ENCODE results near the gene USP11. TPM values are rescaled to one million over a fixed set of nuclear protein-coding genes. Genes with fewer than 3 reads are reported as not detected.

The USP11 gene
- total and polyA plus RNA-seq, 2 experiments from 2014 or later = 64.2 to 65.1 TPM

DNA sequence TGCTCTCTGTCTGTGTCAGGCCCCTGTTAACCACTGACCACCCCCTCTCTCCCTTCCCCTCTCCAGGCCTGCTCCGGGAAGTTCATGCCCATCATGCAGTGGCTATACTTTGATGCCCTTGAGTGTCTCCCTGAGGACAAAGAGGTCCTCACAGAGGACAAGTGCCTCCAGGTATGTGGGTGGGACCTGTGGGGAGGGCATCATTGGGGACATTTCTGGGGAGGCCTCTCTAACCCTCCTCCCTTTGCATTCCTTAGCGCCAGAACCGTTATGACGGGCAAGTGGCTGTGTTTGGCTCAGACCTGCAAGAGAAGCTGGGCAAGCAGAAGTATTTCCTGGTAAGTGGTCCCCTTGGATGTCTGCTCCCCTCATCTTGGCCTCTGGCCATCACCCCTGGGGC, 29.9 kb upstream of the USP11 start:
- H3K79me2 ChIP-seq (replicated peaks; ENCODE audit: insufficient read depth) = peaks cover 2% of the 10 kb centered on the region
- H3K27me3 ChIP-seq (ENCODE audit: insufficient read depth) = no peaks in the 10 kb centered on the region
- peaks cover 9% of the 10 kb centered on the region for H3K27me3 Mint-ChIP-seq (ENCODE audit: insufficient read depth, low read depth, poor library complexity)
- H2AFZ ChIP-seq = no peak overlapping the region
- ATAC-seq (no peak), DNase-seq (ENCODE audit: low spot score) (no peak)
- H3K36me3 Mint-ChIP-seq (ENCODE audit: low read depth) = peaks cover 98% of the 10 kb centered on the region
- no peak overlapping the region for H3K4me3 Mint-ChIP-seq
- H4K20me1 ChIP-seq (replicated peaks; ENCODE audit: insufficient read depth) = peaks cover 10% of the 10 kb centered on the region; the same call in 1 of the 2 replicates
- no peaks in the 10 kb centered on the region for H3K9me2 ChIP-seq (ENCODE audit: insufficient read depth)
- H3F3A ChIP-seq (replicated peaks; ENCODE audit: low read depth) = no peaks in the 10 kb centered on the region
- peaks cover 38% of the 10 kb centered on the region for H3K36me3 ChIP-seq (ENCODE audit: insufficient read depth)
- H3K9me3 Mint-ChIP-seq = no peaks in the 10 kb centered on the region
- H3K4me1 ChIP-seq (ENCODE audit: insufficient read depth) = no peaks in the 10 kb centered on the region
- no peak overlapping the region for H3K27ac Mint-ChIP-seq
- no peak overlapping the region for H3K4me2 ChIP-seq
- H3K27ac ChIP-seq (ENCODE audit: low read depth) = no peak overlapping the region
- no peak overlapping the region for H3K4me3 ChIP-seq
- peaks cover 11% of the 10 kb centered on the region; the same call in 2 of the 3 replicates for H3K4me1 Mint-ChIP-seq
- TF ChIP-seq, protein P1, sequence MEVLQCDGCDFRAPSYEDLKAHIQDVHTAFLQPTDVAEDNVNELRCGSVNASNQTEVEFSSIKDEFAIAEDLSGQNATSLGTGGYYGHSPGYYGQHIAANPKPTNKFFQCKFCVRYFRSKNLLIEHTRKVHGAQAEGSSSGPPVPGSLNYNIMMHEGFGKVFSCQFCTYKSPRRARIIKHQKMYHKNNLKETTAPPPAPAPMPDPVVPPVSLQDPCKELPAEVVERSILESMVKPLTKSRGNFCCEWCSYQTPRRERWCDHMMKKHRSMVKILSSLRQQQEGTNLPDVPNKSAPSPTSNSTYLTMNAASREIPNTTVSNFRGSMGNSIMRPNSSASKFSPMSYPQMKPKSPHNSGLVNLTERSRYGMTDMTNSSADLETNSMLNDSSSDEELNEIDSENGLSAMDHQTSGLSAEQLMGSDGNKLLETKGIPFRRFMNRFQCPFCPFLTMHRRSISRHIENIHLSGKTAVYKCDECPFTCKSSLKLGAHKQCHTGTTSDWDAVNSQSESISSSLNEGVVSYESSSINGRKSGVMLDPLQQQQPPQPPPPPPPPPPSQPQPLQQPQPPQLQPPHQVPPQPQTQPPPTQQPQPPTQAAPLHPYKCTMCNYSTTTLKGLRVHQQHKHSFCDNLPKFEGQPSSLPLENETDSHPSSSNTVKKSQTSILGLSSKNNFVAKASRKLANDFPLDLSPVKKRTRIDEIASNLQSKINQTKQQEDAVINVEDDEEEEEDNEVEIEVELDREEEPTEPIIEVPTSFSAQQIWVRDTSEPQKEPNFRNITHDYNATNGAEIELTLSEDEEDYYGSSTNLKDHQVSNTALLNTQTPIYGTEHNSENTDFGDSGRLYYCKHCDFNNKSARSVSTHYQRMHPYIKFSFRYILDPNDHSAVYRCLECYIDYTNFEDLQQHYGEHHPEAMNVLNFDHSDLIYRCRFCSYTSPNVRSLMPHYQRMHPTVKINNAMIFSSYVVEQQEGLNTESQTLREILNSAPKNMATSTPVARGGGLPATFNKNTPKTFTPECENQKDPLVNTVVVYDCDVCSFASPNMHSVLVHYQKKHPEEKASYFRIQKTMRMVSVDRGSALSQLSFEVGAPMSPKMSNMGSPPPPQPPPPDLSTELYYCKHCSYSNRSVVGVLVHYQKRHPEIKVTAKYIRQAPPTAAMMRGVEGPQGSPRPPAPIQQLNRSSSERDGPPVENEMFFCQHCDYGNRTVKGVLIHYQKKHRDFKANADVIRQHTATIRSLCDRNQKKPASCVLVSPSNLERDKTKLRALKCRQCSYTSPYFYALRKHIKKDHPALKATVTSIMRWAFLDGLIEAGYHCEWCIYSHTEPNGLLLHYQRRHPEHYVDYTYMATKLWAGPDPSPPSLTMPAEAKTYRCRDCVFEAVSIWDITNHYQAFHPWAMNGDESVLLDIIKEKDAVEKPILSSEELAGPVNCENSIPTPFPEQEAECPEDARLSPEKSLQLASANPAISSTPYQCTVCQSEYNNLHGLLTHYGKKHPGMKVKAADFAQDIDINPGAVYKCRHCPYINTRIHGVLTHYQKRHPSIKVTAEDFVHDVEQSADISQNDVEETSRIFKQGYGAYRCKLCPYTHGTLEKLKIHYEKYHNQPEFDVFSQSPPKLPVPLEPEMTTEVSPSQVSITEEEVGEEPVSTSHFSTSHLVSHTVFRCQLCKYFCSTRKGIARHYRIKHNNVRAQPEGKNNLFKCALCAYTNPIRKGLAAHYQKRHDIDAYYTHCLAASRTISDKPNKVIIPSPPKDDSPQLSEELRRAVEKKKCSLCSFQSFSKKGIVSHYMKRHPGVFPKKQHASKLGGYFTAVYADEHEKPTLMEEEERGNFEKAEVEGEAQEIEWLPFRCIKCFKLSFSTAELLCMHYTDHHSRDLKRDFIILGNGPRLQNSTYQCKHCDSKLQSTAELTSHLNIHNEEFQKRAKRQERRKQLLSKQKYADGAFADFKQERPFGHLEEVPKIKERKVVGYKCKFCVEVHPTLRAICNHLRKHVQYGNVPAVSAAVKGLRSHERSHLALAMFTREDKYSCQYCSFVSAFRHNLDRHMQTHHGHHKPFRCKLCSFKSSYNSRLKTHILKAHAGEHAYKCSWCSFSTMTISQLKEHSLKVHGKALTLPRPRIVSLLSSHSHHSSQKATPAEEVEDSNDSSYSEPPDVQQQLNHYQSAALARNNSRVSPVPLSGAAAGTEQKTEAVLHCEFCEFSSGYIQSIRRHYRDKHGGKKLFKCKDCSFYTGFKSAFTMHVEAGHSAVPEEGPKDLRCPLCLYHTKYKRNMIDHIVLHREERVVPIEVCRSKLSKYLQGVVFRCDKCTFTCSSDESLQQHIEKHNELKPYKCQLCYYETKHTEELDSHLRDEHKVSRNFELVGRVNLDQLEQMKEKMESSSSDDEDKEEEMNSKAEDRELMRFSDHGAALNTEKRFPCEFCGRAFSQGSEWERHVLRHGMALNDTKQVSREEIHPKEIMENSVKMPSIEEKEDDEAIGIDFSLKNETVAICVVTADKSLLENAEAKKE (CRISPR knock-in tag; IDR thresholded peaks at IDR 0.05) = no peak
- no peak for TF ChIP-seq STAT1 (IDR thresholded peaks at IDR 0.05; ENCODE audit: unreplicated experiment)
- no peak for TF ChIP-seq EZH2phosphoT487 (IDR thresholded peaks at IDR 0.05; ENCODE audit: unreplicated experiment)
- no peak for TF ChIP-seq ZNF331 (CRISPR knock-in tag; IDR thresholded peaks at IDR 0.05; ENCODE audit: low read depth)
- TF ChIP-seq, protein P2, sequence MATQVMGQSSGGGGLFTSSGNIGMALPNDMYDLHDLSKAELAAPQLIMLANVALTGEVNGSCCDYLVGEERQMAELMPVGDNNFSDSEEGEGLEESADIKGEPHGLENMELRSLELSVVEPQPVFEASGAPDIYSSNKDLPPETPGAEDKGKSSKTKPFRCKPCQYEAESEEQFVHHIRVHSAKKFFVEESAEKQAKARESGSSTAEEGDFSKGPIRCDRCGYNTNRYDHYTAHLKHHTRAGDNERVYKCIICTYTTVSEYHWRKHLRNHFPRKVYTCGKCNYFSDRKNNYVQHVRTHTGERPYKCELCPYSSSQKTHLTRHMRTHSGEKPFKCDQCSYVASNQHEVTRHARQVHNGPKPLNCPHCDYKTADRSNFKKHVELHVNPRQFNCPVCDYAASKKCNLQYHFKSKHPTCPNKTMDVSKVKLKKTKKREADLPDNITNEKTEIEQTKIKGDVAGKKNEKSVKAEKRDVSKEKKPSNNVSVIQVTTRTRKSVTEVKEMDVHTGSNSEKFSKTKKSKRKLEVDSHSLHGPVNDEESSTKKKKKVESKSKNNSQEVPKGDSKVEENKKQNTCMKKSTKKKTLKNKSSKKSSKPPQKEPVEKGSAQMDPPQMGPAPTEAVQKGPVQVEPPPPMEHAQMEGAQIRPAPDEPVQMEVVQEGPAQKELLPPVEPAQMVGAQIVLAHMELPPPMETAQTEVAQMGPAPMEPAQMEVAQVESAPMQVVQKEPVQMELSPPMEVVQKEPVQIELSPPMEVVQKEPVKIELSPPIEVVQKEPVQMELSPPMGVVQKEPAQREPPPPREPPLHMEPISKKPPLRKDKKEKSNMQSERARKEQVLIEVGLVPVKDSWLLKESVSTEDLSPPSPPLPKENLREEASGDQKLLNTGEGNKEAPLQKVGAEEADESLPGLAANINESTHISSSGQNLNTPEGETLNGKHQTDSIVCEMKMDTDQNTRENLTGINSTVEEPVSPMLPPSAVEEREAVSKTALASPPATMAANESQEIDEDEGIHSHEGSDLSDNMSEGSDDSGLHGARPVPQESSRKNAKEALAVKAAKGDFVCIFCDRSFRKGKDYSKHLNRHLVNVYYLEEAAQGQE (IDR thresholded peaks at IDR 0.05; ENCODE audit: unreplicated experiment) = no peak
- TF ChIP-seq JUNB (IDR thresholded peaks at IDR 0.05; ENCODE audit: unreplicated experiment) = no peak
- TF ChIP-seq CREB1 (CRISPR knock-in tag; IDR thresholded peaks at IDR 0.05; ENCODE audit: low read depth) = no peak
- no peak for TF ChIP-seq NANOG (IDR thresholded peaks at IDR 0.05; ENCODE audit: borderline replicate concordance)
- TF ChIP-seq, protein P3, sequence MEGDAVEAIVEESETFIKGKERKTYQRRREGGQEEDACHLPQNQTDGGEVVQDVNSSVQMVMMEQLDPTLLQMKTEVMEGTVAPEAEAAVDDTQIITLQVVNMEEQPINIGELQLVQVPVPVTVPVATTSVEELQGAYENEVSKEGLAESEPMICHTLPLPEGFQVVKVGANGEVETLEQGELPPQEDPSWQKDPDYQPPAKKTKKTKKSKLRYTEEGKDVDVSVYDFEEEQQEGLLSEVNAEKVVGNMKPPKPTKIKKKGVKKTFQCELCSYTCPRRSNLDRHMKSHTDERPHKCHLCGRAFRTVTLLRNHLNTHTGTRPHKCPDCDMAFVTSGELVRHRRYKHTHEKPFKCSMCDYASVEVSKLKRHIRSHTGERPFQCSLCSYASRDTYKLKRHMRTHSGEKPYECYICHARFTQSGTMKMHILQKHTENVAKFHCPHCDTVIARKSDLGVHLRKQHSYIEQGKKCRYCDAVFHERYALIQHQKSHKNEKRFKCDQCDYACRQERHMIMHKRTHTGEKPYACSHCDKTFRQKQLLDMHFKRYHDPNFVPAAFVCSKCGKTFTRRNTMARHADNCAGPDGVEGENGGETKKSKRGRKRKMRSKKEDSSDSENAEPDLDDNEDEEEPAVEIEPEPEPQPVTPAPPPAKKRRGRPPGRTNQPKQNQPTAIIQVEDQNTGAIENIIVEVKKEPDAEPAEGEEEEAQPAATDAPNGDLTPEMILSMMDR (conservative IDR thresholded peaks at IDR 0.05; ENCODE audit: low read depth in 2 of 2) = no peak
- no peak for TF ChIP-seq EZH2 (IDR thresholded peaks at IDR 0.05; ENCODE audit: low read depth, unreplicated experiment)
- no peak for TF ChIP-seq ZNF114 (CRISPR knock-in tag; IDR thresholded peaks at IDR 0.05)
- TF ChIP-seq, protein P4, sequence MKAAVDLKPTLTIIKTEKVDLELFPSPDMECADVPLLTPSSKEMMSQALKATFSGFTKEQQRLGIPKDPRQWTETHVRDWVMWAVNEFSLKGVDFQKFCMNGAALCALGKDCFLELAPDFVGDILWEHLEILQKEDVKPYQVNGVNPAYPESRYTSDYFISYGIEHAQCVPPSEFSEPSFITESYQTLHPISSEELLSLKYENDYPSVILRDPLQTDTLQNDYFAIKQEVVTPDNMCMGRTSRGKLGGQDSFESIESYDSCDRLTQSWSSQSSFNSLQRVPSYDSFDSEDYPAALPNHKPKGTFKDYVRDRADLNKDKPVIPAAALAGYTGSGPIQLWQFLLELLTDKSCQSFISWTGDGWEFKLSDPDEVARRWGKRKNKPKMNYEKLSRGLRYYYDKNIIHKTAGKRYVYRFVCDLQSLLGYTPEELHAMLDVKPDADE (IDR thresholded peaks at IDR 0.05) = no peak
- no peak for TF ChIP-seq POLR2AphosphoS5 (IDR thresholded peaks at IDR 0.05; ENCODE audit: low read depth)
